ENCODE data around the gene ITPR2.

The ITPR2 gene

GRCh38 chr12:26527682-26528081, 305.3 kb downstream of the ITPR2 start:
- Histone ChIP-seq H3K27me3 (ENCODE audit: insufficient read depth, poor library complexity, severe bottlenecking) (no peaks in the 10 kb centered on the region), H3K27ac (replicated peaks) (no peak overlapping the region), H3K4me3 (replicated peaks; ENCODE audit: insufficient read depth, low read length) (no peak overlapping the region)
- TF ChIP-seq SPI1 (IDR thresholded peaks at IDR 0.05; ENCODE audit: borderline replicate concordance, low read depth) (peak; percentile 71), GABPA (IDR thresholded peaks at IDR 0.05; ENCODE audit: low read depth) (no peak)
- DNase-seq (ENCODE audit: low read depth in 1 of 2, low spot score in 1 of 2), result peak in 1 of 2 experiments; percentile 15

- TF ChIP-seq SPI1 (IDR thresholded peaks at IDR 0.05; ENCODE audit: borderline replicate concordance, low read depth) (no peak), CTCF (IDR thresholded peaks at IDR 0.05; ENCODE audit: insufficient read depth, low read length) (peak; percentile 59), REST (IDR thresholded peaks at IDR 0.05; ENCODE audit: insufficient replicate concordance, low read depth) (no peak), POLR2AphosphoS5 (IDR thresholded peaks at IDR 0.05; ENCODE audit: low read depth) (no peak), GABPA (IDR thresholded peaks at IDR 0.05; ENCODE audit: low read depth) (no peak)
- Histone ChIP-seq H3K27me3 (ENCODE audit: insufficient read depth, poor library complexity, severe bottlenecking) (no peaks in the 10 kb centered on the region), H3K4me3 (replicated peaks; ENCODE audit: insufficient read depth, low read length) (no peak overlapping the region), H3K27ac (replicated peaks) (no peak overlapping the region)
- peak in 1 of 2 experiments; percentile 37 for DNase-seq (ENCODE audit: low read depth in 1 of 2, low spot score in 1 of 2)
These were observed 308.0 kb downstream of the ITPR2 start for GRCh38 chr12:26524862-26525465.

GRCh38 chr12:26523708-26524150, 309.3 kb downstream of the ITPR2 start:
- H3K4me3 ChIP-seq (replicated peaks; ENCODE audit: insufficient read depth, low read length), result no peak overlapping the region
- peak overlapping the region; percentile 6 for H3K27ac ChIP-seq (replicated peaks)
- peak; percentile 95 to 96 for DNase-seq (ENCODE audit: low read depth in 1 of 2, low spot score in 1 of 2)
- TF ChIP-seq GABPA (IDR thresholded peaks at IDR 0.05; ENCODE audit: low read depth) (no peak), CTCF (IDR thresholded peaks at IDR 0.05; ENCODE audit: insufficient read depth, low read length) (no peak), POLR2AphosphoS5 (IDR thresholded peaks at IDR 0.05; ENCODE audit: low read depth) (0 out of 2 replicates have a peak, but pooled peaks have one; percentile 25)
- no peaks in the 10 kb centered on the region for H3K27me3 ChIP-seq (ENCODE audit: insufficient read depth, poor library complexity, severe bottlenecking)

GRCh38 chr12:26520869-26521268, 312.1 kb downstream of the ITPR2 start:
- H3K27ac ChIP-seq (replicated peaks), result no peak overlapping the region
- H3K4me3 ChIP-seq (replicated peaks; ENCODE audit: insufficient read depth, low read length), result no peak overlapping the region
- no peak for DNase-seq (ENCODE audit: low read depth in 1 of 2, low spot score in 1 of 2)
- H3K27me3 ChIP-seq (ENCODE audit: insufficient read depth, poor library complexity, severe bottlenecking), result no peaks in the 10 kb centered on the region
- TF ChIP-seq POLR2AphosphoS5 (IDR thresholded peaks at IDR 0.05; ENCODE audit: low read depth) (no peak), REST (IDR thresholded peaks at IDR 0.05; ENCODE audit: insufficient replicate concordance, low read depth) (no peak), CTCF (IDR thresholded peaks at IDR 0.05; ENCODE audit: insufficient read depth, low read length) (no peak), GABPA (IDR thresholded peaks at IDR 0.05; ENCODE audit: low read depth) (no peak), SPI1 (IDR thresholded peaks at IDR 0.05; ENCODE audit: borderline replicate concordance, low read depth) (no peak)

Measured in HL-60 (cell line).